CD4-positive, alpha-beta T cell treated with Interleukin-17A for 4 hours (primary cell): ENCODE results near the gene FRAT1.
"Not testable (repeated sequence)": the region's sequence is repeated elsewhere in the genome, so short reads cannot be mapped to it uniquely, and the experiment has no call there.

Experiments
- DNase-seq: peaks from one replicate; pipeline ENCODE4 v3.0.0-alpha.2; 2020; ENCODE audit warnings: mixed read lengths

The FRAT1 gene

GRCh38 chr10:97318772-97319651 is at the start of gene FRAT1:
FRAT1 (plus strand) TSS chr10:97319271; CDS start chr10:97319454, 183 bp downstream.
- DNase-seq = peak; percentile 97

DNA sequence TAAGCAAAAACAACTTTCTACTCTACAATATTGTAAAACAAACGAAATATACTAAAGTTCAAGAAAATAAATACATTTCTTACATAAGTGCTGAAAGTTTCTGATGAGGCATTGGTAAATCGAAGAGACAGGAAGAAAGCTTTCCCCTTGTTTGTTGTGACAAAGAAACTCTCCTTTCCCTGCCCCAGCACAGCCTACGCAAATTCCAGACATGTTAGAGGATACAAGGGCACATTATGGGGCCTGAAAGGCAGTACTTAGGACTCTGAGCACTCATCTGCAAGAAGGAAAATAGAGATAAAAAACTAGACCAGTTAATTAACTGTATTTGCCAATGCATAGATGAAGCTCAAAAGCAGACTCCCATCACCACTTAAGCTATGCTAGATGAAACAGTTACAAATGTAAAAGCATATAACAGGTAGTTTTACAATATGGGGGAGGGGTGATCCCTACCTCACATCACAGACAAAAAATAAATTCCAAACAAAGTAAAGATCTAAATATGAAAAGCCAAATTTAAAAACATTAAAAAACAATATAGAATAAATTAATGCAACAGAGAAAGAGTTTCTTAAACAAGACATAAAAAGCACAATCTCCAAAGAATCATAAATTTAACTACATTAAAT is 48.4 kb upstream of the FRAT1 start:
- no peak for DNase-seq

DNA sequence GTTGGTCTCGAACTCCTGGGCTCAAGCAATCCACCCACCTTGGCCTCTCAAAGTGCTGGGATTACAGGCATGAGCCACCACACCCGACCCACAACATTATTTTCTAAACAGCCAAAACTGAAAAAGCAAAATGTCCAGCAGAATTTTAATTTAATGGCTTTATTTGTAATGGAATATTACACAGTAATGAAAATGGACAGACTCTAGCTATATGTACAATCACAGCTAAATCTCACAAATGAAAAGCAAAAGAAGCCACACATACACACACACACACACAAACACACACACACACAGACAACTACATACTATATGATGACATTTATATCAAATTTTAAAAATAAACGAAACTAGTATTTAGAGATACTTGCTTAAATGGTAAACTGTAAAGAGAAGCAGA is 45.4 kb upstream of the FRAT1 start:
- no peak for DNase-seq

- DNase-seq = no peak
These were observed 44.2 kb upstream of the FRAT1 start for GRCh38 chr10:97274828-97275227.

DNA sequence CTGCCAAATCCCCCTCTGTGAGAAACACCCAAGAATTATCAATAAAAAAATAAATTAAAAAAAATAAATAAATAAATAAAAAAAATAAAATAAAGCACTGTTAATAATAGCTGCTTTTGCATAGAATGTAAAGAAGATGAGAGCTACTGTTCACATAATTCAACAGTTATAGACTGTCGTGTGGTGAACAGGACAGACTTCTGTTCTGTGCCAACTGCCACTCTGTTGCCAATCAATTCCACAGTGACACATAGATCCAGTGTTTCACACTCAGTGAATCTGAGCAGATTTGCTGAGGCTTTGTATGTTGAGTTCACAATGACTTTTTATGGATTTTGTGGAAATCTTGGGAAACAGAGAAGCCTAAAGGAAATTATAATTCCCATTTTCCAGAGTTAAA is 41.5 kb upstream of the FRAT1 start:
- no peak for DNase-seq

- no peak for DNase-seq
These were observed 40.5 kb upstream of the FRAT1 start for GRCh38 chr10:97278491-97278989.

DNA sequence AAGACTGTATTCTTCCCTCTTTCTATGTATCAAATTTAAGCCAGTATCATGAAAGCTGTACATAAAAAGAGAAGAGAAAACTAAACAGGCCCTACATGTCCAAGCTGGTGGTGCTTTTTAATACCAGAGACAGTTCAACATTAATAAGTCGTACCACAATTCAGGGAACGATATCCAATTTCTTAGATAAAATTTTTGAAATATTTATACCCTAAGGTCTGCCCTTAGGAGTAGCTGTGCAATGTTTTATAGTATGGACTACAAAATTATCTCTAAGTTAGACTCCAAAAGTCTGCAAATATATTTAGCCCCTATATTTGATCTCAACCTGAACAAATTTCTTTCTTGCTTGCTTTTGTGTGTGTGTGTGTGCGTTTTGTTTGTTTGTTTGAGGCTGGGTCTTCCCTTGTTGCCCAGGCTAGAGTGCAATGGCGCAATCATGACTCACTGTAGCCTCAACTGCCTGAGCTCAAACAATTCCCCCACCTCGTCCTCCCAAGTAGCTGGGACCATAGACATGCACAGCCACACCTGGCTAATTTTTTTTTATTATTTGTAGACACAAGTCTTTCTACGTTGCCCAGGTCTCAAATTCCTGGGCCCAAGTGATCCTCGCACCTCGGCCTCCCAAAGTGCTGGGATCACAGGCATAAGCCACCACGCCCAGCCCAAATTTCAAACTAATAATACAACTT is 39.8 kb upstream of the FRAT1 start:
- no peak for DNase-seq

DNA sequence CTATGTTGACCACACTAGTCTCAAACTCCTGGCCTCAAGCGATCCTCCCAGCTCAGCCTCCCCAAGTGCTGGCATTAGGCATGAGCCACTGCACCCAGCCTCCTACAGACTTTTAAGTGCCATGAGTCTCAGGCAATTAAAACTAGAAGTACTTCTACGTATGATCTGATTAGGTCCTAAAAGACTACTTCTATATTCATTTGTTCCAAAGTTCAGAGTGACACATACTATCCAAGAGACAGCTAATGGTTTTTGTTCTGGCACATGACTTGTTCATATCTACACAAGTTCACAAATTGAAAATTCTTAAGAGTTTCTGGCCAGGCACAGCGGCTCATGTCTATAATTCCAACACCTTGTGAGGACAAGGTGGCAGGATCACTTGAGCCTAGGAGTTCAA is 38.3 kb upstream of the FRAT1 start:
- DNase-seq = no peak

GRCh38 chr10:97290076-97290475 is 29.0 kb upstream of the FRAT1 start:
- DNase-seq = not testable (repeated sequence)

DNA sequence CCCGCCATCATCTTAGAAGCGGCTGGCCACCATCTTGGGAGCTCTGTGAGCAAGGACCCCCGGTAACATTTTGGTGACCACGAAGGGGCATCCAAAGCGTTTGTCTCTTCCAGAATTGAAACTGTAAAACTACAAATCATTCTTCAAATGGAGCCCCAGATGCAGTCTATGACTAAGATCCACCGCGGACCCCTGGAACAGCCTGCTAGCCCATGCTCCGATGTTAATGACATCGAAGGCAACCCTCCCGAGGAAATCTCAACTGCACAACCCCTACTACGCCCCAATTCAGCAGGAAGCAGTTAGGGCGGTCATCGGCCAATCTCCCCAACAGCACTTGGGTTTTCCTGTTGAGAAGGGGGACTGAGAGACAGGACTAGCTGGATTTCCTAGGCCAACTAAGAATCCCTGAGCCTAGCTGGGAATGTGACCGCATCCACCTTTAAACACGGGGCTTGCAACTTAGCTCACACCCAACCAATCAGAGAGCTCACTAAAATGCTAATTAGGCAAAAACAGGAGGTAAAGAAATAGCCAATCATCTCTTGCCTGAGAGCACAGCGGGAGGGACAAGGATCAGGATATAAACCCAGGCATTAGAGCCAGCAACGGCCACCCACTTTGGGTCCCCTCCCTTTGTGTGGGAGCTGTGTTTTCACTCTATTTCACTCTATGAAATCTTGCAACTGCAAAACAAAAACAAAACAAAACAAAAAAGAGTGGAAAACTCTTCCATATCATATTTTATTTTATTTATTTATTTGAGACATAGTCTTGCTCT is 28.3 kb upstream of the FRAT1 start:
- DNase-seq = not testable (repeated sequence)

DNA sequence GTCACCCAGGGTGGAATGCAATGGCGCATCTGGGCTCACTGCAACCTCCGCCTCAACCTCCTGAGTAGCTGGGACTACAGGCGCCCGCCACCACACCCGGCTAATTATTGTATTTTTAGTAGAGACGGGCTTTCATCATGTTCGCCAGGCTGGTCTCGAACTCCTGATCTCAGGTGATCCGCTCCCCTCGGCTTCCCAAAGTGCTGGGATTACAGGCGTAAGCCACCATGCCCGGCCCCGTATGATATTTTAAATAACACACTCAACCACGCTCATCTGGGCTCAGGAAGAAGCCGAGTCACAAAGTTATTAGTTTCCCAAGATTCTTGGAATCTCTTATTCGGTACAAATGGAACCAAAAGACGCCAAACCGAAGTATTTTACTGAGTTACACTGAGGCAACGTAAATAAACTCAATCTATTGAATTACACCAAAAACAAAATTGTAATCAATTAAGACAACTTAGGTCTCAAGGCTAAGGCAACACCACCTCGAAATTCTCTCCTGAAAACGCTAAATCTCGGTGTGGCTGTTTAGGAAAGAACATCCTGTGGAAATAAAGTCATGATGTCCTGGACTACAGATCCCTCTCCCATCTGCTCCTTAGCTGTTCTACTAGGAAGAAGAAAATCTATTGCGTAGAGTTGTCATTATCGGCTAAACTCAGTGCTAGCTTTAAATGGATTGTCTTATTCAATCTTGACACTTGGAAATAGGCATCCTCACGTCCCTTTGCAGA is 27.5 kb upstream of the FRAT1 start:
- no peak for DNase-seq

DNA sequence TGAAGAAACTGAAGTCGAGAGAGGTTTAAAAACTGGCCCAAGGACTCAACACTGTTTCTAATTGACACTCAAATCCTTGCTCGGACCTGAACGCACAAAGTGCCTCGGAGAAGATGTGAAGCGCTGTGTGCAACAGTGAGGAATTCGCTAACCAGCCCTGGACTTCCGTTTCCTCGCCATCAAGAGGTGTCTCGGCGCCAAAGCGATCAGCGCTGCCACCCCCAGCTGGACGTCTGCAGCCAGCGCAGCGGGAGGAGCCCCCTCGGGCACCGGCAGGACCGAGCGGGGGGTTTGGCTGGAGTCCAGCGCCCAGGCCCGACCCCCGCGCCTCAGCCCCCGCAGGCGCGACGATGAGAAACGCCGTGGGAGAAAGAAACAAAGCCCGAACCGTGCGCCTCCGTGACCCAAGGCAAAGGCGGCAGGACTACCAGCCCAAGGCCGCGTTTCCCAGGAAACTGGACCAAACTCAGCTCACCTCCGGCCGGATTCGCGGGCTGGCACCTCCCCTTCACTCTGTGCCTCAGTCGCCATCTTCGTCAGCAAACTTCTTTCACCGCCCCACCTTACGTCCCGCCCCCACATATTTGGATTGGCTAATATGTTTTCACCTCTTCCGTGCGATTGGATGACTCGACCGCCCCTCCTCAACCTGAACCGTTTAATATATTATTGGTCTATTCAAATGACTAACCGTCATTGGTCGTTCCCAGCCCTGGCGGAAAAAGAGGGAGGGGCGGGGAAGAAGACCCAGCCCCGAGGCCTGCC is 26.8 kb upstream of the FRAT1 start, which contains the start of gene ARHGAP19:
ARHGAP19 (minus strand) TSS at position 541 of the 765 bp plus-strand sequence; CDS start at position 531, 10 bp downstream.
- DNase-seq = peak; percentile 93

GRCh38 chr10:97292862-97293198 is 26.2 kb upstream of the FRAT1 start:
- no peak for DNase-seq

DNA sequence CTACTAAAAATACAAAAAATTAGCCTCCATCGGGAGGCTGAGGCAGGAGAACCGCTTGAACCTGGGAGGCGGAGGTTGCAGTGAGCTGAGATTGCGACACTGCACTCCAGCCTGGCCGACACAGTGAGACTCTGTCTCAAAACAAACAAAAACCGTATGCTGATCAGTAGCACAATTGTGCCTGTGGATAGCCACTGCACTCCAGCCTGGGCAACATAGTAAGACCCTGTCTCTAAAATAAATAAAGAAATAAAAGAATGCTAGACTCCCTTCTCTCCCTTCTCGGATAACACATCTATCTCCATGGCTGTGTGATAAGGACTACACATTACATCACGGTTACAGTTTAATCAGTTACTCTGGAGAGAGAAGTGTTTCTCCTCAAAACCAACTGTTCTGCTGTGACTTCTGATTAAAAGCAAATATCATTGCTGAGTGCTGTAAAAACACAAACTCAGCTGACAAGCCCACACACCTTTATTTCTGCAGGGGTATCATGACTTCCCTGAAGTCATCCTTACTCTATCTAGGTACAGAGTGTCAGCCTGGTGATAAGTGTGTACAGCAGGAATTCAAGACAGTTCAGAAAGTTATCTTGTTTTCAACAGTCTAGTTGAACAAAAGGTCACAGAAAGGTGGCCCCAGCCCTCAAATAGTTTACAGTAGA is 21.4 kb upstream of the FRAT1 start:
- DNase-seq = no peak

DNA sequence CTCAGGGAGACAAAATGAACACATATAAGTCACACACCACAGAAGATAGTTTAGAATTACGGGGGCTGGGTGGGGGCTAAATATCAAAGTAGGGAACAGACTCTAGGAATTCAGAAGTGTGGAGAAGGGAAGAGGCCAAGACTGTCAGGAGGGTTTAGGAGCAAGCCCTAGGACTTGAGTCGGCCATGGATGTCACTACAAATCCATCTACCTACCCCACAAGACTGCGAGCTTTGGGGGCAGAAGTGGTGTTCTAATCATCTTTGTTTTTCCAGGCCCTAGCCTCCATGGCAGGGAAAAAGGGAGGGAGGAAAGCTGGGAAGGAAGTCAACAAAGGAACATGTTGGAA is 20.9 kb upstream of the FRAT1 start:
- no peak for DNase-seq

DNA sequence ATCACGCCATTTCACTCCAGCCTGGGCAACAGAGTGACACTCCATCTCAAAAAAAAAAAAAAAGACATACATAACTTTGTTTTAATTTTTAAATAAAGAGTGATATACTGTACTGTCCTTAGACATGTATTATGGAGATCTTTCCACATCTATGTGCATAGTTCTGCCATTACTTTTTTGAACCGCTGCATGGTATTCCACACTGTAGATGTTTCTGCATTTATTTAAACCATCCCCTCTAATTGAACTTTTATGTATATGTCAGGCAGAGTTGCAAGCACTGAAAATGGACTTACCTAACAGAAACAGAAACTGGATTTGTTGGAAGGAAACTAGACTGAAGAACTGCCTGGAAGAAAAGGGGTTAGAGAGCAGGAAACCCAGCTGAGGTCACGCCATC is 18.1 kb upstream of the FRAT1 start:
- no peak for DNase-seq

- no peak for DNase-seq
These were observed 16.8 kb upstream of the FRAT1 start for GRCh38 chr10:97302088-97302791.

GRCh38 chr10:97307441-97307840 is 11.6 kb upstream of the FRAT1 start:
- DNase-seq = no peak

DNA sequence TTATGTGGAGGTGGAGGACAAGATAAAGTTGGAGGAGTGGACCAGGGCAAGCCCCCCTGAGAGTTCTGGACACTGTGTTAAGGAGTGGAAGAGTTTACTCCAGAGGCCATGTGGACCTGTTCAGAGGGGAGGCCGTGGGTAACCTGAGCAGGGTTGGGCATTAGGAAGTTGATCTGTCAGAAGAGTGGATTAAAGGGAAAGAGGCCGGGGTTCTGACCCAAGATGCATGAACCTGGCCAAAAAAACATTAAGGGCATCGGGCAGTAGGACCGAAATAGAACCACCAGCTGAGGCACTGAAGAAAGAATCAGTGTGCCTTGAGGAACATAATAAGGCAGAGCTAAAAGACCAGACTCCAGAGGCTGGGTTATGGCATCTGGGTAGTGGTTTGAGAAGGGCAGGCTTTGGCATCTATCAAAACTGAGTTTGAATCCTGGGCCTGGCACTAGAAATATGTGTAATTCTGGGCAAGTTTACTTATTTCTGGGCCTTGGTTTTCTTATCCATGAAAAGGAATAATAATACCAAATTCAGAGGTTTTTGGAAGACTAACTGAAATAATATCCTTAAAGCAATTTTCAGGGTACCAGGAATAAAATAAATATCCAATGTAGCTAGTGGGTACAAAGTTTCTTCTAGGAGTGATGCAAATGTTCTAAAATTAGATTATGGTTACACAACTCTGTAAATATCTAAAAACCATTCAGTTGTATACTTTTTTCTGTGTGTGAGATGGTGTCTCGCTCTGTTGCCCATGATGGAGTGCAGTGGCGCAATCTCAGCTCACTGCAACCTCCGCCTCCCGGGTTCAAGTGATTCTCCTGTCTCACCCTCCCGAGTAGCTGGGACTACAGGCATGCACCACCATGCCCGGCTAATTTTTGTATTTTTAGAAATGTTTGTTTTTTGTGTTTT is 10.9 kb upstream of the FRAT1 start:
- no peak for DNase-seq
